Stimulated activated CD8-positive, alpha-beta memory T cell treated with anti-CD3 and anti-CD28 coated beads, Interleukin-7, amount 100 ng/mL, for 1 hour (primary cell): ENCODE data around the gene TBC1D16.
"Not testable (repeated sequence)": the region's sequence is repeated elsewhere in the genome, so short reads cannot be mapped to it uniquely, and the experiment has no call there.

Source experiments
- DNase-seq, 2 donors: peaks; one replicate each; pipeline ENCODE4 v3.0.0-alpha.2; 2020; ENCODE audit warnings: low read depth in 2 of 2

The TBC1D16 gene

DNA sequence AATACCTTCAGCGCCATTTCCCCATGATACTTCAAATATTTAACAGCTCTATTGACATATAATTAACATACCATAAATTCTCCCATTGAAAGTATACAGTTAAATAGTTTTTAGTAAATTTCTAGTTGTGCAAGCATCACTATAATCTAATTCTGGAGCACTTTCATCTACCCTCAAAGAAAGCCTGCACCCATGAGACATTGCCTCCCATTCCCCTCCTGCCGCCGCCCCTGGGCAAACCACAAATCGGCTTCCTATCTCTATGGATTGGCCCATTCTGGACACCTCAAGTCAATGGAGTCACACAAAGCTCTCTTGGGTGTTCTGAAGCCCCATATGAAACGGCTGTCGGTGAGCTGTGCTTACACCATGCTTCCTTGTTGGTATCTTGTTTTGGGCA, 119.2 kb downstream of the TBC1D16 start:
- DNase-seq = no peak

DNA sequence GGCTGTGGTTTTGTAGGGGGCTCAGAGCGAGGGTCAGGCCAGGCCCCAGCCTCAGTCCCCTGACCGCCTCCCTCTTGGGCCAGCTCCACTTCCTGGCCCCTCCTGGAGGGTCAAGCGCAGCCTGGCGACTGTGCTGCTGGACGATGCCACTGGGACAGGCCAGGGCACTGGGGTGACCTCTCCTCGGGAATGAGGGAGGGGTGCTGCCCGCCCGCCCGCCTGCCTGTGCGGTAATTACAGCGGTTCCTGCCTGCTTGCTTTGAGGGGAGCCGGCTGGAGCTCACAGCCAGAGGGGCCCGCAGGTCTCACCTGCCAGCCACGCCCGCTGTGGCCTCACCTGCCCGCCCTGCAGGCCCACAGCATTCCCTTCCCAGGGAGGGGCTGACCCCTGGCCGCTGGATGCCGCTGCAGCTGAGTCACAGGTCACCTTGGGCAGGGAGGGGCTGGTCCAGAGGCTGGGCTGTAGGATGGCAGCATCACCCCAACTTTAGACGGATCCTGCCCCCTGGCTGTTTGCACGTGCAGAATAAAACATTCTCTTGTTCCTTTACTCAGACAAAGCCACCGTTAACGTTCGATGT, 119.7 kb downstream of the TBC1D16 start:
- no peak for DNase-seq

- no peak for DNase-seq
These were observed 120.6 kb downstream of the TBC1D16 start for GRCh38 chr17:79914813-79915740.

DNA sequence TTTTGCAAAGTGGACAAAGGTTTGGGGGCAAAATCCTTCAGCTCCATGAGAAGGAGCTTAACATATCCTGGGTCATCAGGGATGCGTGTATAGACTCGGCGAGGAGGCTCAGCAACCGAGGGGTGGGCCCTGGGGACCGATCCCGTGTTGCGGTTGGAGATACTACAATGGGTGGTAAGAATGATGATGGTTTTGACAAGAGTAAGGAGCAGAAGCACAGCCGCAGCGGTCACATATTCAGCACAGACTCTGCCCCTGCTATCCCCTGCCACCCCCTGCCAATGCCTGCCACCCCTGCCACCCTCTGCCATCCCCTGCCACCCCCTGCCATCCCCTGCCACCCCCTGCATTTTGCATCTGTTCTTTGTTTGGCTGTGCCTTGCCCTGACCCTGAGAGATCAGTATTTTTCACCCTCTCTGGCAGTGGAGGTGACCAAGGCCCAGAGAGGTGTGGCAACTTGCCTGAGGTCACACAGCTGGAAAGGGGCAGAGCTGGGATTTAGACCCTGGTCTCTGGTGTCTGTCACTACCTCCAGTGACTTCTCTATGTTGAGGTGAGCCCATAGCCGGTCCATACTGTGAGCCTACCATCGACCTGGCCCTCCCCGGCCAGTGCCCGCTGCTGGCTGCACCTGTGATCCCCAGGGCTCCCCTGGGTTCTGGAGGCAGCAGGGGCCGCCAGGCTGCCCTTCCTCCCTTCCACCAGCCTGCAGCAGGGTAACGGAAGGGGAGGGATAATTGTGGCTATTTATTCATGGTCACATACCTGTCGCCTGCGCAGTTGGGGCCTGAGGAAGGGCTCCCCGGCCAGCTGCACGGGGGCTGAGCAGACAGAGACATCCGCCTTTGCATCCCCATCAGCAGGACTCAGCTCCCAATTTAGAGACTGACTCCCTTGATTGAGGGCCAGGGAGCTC, 121.5 kb downstream of the TBC1D16 start:
- no peak for DNase-seq

- DNase-seq = no peak
These were observed 122.2 kb downstream of the TBC1D16 start for GRCh38 chr17:79913451-79913850.

GRCh38 chr17:79912552-79913330, 122.9 kb downstream of the TBC1D16 start:
- no peak for DNase-seq

DNA sequence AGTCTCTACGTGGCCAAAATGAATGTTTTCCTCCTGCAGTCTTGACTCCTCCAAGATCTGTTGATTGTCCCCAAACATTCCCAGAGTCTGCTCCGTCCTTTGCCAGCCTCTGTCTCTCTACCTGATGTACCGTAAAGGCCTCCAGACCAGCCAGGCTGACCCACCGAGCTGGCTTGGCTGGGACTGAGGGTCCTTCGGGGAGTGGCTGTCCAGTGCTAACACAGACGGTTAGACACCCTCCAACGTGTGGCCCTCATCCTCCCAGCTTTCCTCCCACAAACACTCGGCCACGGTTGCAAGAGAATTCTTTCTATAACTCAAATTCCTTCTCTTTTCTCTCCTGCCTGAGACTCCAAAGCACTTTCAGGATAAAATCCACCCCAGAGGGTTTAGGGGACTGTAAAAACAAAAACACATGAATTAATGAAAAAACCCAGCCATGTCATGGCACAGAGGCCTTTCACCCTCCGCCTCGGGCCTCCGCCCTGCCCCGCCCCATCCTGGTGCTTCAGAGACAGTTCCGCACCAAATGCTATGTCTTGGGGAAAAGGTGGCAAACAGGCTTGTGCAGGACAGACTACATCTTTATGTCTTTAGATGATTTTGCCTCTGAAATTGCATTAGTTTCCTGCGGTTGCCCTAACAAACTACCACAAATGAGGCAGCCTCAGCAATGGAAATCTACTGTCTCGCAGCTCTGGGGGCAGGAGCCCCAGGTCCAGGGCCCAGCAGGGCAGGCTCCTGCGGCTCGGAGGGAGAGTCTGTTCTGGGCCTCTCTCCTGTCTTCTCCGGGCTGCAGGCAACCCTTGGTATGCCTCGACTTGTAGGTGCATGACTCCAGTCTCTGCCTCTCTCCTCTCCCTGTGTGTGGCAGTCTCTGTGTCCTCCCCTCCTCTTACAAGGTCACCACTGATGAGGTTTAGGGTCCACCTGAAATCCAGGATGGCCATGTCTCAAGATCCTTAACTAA, 124.0 kb downstream of the TBC1D16 start:
- no peak for DNase-seq

DNA sequence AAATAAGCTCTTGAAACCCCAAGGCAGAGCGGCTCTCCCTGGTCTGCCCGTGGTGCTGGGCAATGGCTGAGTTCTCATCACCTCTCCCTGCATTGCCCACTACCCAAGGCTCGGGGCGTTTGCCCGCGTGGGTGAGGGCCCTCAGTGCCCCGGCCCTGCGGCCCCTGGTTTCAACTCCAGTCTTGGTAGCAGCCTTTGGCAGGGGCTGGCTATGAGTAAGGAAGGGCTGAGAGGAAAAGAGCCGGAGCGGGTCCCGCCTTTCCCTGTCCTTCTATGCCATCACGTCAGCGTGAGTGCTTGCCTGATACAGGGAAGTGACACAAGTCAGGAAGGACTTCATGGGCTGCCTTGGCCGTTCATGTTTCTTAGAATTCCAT, 124.7 kb downstream of the TBC1D16 start:
- no peak for DNase-seq

GRCh38 chr17:79909121-79909520, 126.6 kb downstream of the TBC1D16 start:
- no peak for DNase-seq

- no peak for DNase-seq
These were observed 127.8 kb downstream of the TBC1D16 start for GRCh38 chr17:79907850-79908249.

- DNase-seq = no peak
These were observed 128.4 kb downstream of the TBC1D16 start for GRCh38 chr17:79907217-79907715.

GRCh38 chr17:79905832-79906231, 129.8 kb downstream of the TBC1D16 start:
- DNase-seq = no peak

DNA sequence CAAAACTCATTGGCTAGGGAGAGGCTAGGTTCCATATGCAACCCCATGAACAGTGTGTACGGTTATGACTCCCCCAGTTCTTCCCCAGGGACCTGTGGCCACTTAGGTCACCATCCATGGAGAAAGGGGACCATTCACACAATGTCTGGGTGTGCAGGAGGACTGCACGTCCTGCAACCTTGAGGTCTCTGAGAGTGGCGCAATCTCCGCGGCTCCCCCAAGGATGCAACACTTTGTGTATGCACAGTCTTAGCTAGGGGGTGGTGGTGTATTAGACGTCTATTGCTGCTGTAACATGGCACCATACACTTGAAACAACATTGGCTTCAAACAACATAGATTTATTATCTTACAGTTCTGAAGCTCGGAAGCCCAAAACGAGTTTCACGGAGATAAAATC, 130.8 kb downstream of the TBC1D16 start:
- no peak for DNase-seq

- no peak for DNase-seq
These were observed 133.4 kb downstream of the TBC1D16 start for GRCh38 chr17:79902146-79902791.

DNA sequence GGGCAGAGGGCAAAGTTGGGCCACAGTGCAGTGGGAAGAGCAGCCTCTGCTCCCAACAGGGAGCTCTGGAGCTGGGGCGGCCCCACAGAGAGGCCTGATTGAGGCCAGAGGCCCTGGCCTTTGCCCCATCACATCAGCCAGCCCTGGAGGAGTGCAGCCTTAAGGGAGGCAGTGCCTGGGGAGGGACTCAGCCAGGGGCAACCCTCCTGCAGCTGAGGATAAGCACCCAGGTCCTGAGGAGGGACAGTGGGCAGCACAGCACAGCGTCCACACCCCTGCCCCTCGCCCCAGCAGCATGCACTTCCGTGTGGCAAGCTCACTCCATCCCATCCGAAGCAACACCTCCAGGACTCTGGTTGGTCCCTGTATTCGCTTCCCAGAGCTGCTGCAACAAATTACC, 134.5 kb downstream of the TBC1D16 start:
- no peak for DNase-seq

- no peak for DNase-seq
These were observed 136.1 kb downstream of the TBC1D16 start for GRCh38 chr17:79899584-79899983.

- DNase-seq = no peak
These were observed 138.2 kb downstream of the TBC1D16 start for GRCh38 chr17:79897243-79898063.

DNA sequence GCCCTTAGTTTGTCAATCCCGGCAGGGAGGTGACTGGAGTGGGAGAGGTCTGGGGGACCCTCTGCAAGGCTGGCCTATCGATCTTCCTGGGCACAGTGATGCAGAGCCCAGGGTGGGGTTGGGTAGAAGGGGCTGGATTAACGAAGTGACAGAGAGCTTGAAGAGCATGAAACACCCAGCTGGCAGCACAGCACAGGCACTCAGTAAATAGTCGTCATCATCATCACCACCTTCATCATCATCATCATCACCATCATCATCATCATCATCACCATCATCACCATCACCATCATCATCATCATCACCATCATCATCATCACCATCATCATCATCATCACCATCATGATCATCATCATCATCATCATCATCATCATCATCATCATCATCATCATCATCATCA, 142.2 kb downstream of the TBC1D16 start:
- not testable (repeated sequence) for DNase-seq
